Stimulated activated CD8-positive, alpha-beta memory T cell treated with anti-CD3 and anti-CD28 coated beads, Interleukin-4, amount 100 ng/mL, for 48 hours (primary cell): Measurements from ENCODE around the gene DOP1B.
"Not testable (repeated sequence)": the region's sequence is repeated elsewhere in the genome, so short reads cannot be mapped to it uniquely, and the experiment has no call there.

ENCODE experiments used
- DNase-seq: peaks from one replicate; pipeline ENCODE4 v3.0.0-alpha.2; 2020

Gene DOP1B

DNA sequence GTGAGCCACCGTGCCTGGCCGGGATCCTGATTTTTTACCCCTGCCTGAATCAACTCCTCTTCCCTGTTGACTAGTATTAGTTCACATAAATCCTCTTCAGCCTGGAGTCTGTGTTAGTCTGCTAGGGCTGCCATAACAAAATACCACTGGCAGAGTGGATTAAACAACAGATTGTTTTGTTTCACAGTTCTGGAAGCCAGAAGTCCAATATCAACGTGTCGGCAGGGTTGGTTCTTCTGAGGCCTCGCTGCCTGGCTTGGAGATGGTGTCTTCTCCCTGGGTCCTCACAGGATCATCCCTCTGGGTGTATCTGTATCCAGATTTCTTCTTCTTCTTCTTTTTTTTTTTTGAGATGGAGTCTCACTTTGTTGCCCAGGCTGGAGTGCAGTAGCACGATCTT, 18.2 kb downstream of the DOP1B start:
- no peak for DNase-seq

DNA sequence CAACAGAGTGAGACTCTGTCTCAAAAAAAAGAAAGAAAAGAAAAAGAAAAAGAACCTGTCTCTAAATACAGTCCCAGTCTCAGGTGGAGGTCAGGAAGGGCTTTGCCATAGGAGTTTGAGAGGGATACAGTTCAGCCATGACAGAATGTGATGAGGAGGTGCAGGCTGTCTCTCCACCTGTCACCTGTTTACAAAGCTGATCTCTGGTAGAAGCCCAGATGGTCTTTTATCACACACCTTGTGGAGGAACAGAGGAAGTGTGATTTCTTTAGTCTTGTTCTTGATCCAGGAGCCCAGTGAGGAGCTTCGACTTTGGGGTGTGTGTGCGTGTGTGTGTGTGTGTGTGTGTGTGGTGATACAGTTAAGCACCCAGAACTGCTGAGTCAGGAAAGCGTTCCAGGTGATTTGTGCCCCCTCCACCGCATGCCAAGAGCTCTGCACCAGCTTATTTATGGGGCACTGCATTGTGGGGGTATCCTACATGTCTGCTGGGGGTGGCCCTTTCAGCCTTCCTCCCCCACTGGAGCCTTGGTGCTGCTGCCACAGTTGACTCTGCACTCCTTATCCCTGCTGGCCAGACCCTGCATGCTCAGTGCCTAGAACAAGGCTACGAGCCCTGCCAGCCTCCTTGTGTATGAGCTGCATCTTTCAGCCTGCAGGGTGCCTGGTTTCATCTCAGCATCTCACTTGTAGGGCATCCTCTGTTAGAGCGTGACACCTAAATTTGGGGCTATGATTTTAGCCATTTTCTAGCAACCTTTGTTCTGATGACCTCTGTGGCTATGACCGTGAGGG, 19.3 kb downstream of the DOP1B start:
- DNase-seq: no peak

GRCh38 chr21:36178349-36178748, 21.7 kb downstream of the DOP1B start:
- DNase-seq: no peak

DNA sequence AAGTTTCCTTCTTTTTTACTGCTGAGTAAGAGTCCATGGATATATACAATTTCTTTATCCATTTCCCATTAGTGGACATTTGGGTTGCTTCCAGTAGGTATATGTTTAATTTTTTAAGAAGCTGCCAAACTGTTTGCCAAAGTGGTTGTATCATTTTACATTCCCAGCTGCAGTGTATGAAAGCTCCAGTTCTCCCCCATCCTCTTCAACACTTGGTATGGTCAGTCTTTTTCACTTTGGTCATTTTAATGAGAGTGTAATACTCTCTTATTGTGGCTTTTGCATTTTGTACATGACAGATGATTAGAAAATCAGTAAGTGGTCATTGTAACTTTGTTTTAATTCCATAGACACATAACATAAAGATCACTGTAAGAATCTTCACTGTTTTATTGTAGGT, 22.5 kb downstream of the DOP1B start:
- DNase-seq: no peak

DNA sequence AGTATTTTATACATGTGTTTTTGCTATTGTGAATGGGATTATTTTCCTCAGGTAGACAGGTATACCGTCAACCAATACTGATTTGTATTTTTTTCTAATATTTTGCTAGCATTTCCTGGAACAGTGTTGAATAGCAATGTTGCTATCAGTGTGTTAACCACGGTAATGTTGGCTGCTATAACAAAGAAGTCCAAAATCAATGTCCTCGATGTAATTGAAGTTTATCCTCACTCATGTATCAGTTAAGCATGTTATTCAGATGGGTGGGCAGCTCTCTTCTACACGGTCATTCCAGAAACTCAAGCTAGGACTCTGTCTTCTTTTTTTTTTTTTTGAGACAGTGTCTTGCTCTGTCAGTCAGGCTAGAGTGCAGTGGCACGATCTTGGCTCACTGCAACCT, 24.3 kb downstream of the DOP1B start:
- DNase-seq: no peak

GRCh38 chr21:36183144-36183795, 26.6 kb downstream of the DOP1B start:
- DNase-seq: no peak

- no peak for DNase-seq
Measured at GRCh38 chr21:36184545-36184944, 27.9 kb downstream of the DOP1B start.

- DNase-seq: no peak
Measured at GRCh38 chr21:36185523-36185922, 28.9 kb downstream of the DOP1B start.

GRCh38 chr21:36186081-36186480, 29.5 kb downstream of the DOP1B start:
- no peak for DNase-seq

DNA sequence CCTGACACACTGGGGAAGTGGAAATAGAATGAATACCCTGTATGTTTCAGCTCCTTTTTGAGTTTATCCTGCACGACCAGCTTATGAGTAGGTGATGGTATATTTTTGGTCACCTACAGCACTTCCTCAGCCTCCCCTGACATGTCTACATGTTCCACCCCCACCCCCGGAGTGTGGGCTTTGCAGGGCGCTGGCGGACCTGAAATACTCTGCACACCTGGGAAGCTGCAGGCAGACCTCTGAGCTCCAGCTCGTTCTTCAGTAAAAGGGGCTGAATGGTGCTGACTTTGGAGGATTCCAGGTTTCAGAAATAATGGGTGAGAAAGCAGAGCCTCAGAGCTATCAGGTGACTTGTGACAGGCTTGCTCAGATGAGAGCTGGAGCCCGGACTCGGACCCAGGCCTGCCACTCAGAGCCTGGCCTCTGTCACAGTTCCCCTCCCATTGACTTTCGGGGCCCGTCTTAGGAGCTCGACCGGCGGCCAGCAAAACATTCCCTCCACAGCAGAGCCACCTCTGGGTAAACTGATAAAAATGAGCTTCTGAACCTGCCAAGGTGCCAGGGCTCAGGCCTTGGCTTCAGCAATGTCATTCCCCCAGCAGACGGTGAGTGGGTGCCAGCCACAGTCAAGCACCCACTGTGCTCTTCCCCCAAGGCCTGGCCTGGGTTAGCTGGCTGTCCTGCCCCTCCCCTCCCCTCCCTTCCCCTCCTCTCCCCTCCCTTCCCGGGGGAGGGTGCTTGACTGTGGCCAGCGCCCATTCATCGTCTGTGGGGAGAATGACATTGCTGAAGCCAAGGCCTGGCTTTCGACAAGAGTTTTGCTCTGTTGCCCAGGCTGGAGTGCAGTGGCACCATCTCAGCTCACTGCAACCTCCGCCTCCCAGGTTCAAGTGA, 30.1 kb downstream of the DOP1B start:
- DNase-seq: no peak

GRCh38 chr21:36188081-36188681, 31.6 kb downstream of the DOP1B start:
- DNase-seq: no peak

- no peak for DNase-seq
Measured at GRCh38 chr21:36188937-36189336, 32.3 kb downstream of the DOP1B start.

DNA sequence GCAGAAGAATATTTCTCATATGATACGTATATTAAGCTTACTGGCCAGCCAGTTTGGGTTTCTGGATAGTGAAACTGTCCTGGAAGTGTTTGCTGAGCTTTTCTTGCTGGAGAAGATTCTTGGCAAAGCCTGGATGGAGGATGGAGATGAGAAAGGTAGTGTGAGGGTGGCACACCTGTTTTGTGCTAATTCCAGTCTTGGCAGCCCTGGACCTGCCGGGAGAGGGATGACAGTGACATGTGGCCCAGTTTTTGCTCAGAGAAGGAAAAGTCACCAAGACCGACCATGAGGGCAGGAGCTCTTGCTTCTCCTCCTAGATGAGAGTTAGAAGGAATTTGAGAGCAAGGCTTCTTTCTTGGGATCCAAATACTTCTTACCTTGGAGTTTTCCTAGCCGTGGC, 34.1 kb downstream of the DOP1B start:
- no peak for DNase-seq

GRCh38 chr21:36193200-36193599, 36.6 kb downstream of the DOP1B start:
- DNase-seq: no peak

DNA sequence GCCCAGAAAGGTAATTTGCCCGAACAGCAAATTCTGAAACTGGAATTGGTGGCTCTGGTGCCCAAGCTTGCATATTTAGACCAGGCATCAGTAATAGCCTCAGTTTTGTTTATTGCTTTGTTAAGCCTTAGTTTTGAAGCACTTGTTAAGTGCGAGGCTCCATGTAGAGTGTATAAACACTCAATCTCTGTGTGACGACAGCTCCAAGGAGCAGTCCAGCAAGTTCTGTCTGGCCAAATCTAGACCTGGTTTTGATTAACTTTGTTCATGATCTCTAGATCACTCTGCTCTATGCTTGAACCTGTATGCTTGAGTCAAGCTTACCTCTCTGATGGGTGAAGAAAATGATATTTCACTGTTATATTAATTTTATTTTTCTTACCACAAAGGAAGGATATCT, 37.4 kb downstream of the DOP1B start:
- no peak for DNase-seq

DNA sequence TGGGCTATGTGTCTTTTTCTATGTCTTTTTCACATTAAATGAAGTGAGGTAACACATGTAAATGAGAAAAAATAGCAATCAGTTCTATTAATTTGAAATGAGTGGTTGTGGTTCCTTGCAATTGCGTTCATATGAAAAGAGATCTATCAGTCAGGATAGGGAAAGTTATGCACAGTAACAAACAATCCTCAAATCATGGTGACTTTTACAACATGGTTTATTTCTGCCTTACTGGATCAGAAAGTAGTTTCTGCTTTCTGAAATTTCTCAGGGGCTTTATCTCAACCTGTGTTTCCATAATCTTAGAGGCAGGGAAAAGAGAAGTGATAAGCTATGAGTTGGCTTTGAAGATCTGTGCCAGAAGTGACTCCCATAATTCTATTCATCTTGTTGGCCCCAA, 39.0 kb downstream of the DOP1B start:
- no peak for DNase-seq

- DNase-seq: no peak
Measured at GRCh38 chr21:36199021-36199420, 42.4 kb downstream of the DOP1B start.

DNA sequence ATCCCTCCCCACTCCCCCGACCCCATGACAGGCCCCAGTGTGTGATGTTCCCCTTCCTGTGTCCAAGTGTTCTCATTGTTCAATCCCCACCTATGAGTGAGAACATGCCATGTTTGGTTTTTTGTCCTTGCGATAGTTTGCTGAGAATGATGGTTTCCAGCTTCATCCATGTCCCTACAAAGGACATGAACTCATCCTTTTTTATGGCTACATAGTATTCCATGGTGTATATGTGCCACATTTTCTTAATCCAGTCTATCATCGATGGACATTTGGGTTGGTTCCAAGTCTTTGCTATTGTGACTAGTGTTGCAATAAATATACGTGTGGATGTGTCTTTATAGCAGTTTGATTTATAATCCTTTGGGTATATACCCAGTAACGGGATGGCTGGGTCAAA, 43.0 kb downstream of the DOP1B start:
- DNase-seq: not testable (repeated sequence)

DNA sequence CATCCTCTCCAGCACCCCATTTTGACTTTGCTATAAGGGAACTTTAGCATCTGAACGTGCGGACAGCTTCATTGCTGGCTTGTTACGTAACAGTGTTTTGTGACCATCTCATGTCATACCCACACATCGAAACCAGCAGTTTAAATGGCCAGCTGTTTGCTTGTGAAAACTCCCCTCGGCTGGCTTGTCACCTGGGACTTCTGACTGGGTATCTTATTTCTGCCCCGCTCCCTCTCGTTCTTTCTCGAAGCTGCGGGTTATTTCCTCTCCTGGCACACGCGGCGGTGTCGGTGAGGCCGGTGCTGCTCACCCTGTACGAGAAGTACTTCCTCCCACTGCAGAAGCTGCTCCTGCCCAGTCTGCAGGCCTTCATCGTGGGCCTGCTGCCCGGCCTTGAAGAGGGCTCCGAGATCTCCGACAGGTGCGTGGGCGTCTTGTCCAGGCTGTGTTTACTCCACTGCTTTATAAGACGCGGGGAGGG, 43.5 kb downstream of the DOP1B start:
- no peak for DNase-seq

DNA sequence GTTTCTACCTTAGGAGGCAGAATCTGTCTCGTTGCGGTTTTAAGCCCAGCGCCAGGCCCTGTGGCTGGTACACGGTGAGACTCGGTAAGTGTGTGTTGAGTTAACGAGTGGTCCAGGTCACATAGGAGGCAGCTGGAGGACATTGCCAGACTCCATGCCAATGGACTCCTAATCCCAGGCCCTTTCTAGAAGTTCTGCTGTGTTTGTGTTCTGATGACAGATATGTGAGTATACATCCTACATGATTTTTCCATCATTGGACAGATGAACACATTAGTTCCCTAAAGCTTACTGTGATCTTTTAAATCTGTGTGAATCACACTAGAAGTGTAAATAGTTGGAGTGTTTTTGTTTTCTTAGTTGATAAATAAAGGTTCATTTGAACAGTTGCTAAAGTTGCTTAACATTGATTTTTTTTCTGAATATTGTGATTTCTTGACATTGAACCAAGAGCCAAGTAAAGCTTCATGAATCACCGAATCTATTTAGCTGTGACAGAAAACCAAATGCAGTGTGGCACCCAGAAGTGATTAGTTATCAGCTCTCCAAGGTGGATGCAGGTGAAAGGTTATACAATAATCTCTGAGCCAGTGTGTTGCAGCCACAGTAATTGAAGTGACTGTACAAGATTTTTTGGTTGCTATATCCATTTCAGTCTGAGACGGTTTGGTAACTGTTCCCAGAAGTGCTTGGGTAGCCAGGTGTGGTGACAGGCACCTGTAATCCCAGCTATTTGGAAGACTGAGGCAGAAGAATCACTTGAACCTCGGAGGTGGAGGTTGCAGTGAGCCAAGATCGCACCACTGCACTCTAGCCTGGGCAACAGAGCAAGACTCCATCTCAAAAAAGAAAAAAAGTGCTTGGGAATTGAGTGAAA, 46.3 kb downstream of the DOP1B start:
- no peak for DNase-seq

- peak; percentile 62 for DNase-seq
Measured at GRCh38 chr21:36203603-36203889, 46.9 kb downstream of the DOP1B start.

GRCh38 chr21:36204980-36205379, 48.4 kb downstream of the DOP1B start:
- no peak for DNase-seq
